CD4-positive, alpha-beta T cell treated with Interleukin-12 subunit alpha and Interleukin-12 subunit beta, for 1 hour (primary cell): ENCODE results near the gene NEGR1.

Experiments used
- DNase-seq: peaks from one replicate; pipeline ENCODE4 v3.0.0-alpha.2; 2020

NEGR1 gene

DNA sequence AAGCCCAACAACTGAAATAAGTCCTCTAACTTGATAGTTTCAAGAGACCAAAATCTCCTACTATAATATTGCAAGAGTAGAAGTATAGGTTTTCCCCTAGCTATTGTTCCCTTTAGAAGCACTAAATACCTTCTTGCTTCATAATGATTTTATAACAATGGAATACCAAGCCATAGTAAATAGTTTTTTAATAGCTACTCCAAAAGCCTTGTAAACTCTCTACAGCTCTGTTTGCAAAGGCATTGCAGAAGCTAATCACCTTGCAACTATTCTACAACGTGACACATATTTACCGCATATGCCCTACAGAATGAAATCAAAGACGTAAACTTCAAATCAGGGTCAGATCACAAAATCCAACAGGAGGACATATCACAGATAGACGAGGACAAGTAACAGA lies 750.0 kb downstream of the NEGR1 start:
- no peak for DNase-seq

DNA sequence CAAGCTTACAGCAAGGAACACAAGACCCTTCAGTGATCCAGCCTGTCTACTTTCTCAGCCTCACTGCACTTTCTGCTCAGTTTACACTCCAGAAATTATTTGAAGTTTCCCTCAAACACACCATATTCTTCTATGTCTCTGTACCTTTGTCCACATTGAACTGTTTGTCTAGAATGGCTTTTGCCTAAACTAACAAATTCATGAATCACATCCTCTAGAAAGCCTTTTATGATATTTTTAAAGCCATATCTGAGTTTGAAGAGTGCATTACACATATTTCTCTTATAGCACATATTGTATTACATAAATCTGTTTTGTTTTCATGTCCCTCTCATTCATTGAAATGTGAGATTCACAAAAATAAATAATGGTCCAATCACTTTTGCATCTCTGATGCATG lies 755.5 kb downstream of the NEGR1 start:
- DNase-seq = no peak

- no peak for DNase-seq
These were observed 759.6 kb downstream of the NEGR1 start for GRCh38 chr1:71522721-71523120.

DNA sequence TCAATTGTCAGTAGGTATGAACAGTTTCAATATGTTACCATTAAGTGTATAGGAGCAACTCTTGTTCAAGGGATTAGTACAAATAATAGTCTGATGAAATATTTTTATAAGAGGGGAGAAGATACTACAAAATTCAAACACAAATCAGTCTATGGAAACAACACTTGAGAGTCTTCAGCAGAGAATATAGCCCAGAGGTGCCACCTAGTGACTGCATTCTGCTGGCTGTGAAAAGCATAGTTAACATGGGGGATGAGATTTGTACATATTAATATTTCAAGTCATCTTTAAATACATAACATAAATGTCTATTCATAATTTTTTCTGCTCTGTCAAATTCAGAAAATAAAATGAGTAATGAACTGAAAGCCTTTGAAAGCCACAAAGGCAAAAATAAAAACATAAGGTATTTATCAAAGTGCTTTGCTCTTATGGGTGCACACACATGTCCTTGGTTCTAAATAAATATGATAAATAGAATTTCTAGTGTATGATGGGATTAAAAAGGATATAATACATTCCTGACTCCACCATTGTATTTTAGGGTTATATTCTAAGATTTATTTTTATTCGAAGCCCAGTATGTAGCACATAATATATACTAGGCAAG lies 760.6 kb downstream of the NEGR1 start:
- no peak for DNase-seq

DNA sequence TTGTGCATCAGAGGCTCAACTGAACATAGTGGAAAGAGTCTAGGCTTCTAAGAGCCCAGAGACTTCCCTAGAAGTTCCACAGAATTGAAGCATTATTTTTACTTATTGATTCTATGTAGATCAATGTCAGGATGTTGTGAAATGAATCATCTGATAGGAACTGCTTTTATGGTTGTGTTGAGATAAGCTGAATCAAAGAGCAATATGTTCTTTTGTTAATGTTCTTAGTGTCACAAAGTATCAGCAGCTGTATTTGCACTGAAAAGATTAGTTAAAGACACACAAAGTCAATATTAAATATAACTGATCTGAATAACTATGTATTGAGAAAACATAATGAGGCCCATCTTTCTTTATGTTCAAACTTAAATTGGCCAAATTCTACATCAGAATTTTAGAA lies 770.8 kb downstream of the NEGR1 start:
- DNase-seq = no peak

GRCh38 chr1:71510725-71511124 lies 771.6 kb downstream of the NEGR1 start:
- no peak for DNase-seq

DNA sequence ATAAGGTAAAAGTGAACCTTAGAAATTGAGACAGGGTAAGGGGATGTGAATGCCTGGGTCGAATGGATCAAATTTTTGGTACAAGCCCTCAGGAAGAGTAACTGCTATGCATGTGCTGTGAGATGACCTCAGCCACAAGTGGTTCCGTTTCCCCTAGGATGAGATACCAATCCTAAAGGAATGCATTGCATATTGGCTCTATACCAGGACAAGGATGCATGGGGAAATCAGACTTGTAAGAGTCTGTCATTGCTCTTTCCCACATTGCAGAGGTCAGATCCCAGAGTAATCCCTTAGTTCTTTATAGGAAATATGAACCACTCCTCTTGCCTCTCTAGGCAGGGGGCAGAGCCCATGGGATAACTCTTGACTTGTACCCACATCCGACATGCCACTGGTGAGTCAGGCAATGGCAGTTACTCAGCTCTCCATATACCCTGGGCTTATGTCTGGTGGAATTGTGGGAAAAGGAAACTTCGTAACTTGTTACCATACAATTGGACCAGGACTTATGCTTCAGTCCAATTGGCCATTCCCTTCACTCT lies 773.2 kb downstream of the NEGR1 start:
- no peak for DNase-seq

DNA sequence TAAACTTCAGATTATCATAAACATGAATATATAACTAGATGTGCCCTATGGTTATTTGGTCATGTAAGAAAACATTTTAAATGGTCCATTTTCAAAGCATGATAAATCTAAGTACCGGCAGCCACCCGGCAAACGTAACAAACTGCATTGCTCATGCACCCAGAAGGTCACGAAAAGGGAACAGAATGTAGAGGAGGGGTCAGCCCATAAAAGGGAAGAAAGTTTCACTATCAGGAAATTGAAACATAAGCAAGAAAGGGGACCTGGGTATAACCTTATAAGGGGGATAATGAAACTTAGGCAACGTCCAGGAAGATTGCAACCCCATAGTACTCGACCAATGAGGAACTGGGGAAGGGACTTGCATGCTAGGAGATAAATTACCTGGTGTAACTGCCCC lies 780.3 kb downstream of the NEGR1 start:
- no peak for DNase-seq

- DNase-seq = no peak
These were observed 783.8 kb downstream of the NEGR1 start for GRCh38 chr1:71498542-71498941.

GRCh38 chr1:71494163-71494562 lies 788.2 kb downstream of the NEGR1 start:
- no peak for DNase-seq

GRCh38 chr1:71492298-71493041 lies 789.9 kb downstream of the NEGR1 start:
- DNase-seq = no peak

DNA sequence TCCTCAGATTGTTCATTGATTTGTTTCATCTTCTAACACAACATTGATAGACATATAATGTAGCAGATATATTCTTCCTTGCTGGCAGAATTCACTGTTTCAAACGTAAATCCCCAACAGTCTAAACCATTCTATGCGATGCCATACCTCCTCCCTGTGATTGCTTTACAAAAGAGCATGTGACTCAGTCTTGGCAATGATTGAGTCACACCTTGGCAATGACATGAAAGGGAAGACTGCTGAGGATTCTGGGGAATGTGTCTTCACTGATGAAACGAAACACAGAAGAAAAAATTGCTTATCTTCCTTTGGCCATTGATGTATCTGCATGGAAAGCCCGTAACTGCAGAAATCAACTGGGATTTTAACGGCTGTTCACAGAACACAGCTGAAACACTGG lies 791.9 kb downstream of the NEGR1 start:
- DNase-seq = no peak

- DNase-seq = no peak
These were observed 793.6 kb downstream of the NEGR1 start for GRCh38 chr1:71488555-71489252.

DNA sequence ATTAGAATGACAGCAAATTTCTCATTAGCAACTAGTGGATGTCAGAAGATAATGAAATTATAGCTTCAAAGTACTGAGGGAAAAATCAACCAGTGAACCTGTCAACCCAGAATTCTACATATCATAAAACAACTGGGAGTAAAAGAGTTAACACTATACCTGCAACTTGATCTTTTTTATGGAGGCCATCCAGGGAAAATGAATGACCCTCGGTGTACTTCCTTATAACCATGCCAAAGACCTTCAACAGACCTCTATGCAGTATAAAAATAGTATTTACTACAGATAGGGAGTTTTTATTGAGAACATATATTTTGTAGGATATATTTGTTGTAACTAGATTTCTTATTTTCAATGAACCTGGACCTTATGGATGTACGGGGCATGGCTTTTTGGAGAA lies 809.0 kb downstream of the NEGR1 start:
- DNase-seq = no peak

DNA sequence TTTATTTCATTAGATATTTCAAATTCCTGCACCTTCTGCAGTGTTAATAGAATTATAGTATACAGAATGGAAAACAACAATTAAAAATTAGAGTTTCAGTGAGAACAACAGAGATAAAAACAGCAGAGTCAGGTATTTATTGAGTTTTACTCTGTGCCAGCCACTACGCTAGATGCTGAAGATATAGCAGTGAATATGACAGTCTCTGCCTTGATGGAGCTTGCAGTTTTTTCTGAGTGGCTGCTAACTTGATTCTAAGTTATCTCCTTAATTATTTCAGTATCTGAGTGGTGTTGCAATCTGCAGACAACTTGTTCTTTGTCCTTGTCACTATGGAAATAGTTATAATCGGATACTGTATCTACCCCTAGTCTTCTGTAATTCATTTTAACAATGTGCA lies 817.2 kb downstream of the NEGR1 start:
- no peak for DNase-seq

GRCh38 chr1:71464016-71464415 lies 818.3 kb downstream of the NEGR1 start:
- DNase-seq = no peak

DNA sequence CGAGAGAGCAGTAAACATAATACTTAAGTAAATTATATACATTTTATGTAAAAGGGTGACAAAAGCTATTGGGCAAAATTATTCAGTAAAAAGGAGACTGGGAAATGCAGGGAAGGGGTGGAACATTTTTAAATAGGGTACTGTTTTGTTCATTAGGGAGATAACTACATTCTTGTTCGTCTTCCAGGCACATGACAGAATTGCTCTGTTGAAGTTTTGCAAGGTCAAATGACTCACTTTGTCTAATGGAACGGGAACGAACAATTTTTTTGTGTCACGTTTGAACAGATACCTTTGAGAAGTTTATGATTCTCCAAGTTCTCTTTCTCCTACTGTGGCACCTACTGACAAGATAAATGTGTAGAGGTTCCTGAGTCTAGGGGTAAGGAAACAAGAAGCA lies 819.2 kb downstream of the NEGR1 start:
- no peak for DNase-seq

DNA sequence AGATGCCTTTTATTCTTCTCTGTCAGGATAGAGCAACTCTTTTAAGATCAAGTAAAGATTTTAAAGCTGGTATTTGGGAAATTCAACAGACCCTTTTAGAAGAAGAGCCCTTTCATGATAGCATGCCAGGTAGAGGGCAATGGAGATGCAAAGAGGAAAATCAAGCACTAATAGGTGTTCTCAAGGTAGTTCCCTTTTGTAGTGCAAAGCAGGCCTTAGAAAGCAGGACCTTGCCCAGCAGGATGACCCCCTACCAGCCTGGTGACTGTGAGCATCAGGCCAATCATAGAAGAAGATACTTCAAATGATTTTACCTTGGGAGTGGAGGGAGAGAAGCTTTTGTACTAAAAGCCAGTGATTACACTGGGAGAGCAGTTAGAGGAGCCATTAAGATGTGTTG lies 820.1 kb downstream of the NEGR1 start:
- no peak for DNase-seq

GRCh38 chr1:71461416-71461815 lies 820.9 kb downstream of the NEGR1 start:
- DNase-seq = no peak

- DNase-seq = no peak
These were observed 833.9 kb downstream of the NEGR1 start for GRCh38 chr1:71448444-71448843.

DNA sequence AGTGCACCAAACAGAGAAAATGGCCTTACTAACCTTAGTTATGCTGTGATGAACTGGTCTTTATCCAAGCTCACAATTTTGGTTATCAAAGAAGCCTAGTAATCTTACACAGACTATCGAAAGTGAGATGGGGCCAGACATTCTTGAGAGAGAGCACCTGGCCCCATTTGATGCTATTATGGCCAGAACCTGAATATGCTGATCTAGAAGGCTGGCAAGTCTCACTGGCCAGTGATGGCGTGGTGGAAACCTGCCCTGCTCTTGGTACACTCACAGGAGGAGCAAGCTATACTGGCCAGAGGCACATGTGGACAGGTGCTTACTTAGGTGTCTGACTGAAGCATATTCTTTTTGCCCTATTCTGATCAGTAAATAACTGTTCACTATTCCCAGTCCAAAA lies 843.7 kb downstream of the NEGR1 start:
- DNase-seq = no peak

- DNase-seq = no peak
These were observed 846.4 kb downstream of the NEGR1 start for GRCh38 chr1:71435951-71436350.

DNA sequence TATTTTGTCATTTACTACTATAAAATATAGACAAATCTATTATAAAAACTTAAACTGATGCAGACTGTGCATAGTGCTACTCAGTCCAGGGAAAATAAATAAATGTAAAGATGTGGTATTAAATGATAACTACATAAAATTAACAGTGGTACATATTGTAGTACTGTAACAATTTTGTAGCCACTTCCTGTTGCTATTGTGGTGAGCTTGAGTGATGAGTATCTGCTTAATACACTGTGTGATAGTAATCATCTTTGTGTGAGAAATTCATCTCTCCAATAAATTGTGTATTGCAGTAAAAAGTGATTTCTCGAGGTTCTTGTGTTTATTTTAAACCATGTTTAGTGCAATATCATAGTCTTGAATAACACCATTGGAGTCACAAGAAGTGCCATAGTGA lies 848.1 kb downstream of the NEGR1 start:
- no peak for DNase-seq

DNA sequence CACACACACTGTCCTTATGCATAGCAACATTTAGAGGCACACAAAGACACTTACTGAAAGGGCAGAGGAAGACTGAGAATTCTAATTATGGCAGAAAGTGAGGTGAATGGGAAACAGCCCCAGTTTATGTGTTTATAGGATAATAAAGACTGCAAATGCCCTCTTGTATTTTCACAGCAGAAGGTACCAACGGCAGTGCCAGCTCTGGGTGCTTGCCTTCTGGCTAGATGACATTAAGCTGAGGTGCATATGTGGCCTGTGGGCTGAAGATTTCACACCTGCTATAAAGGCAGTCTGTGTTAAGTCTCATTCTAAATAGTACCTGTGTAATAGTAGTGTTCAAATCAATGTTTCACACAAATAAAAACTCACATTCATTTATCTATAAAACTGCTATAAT lies 854.3 kb downstream of the NEGR1 start:
- DNase-seq = no peak
